HG02642 (cell line): ENCODE results near the gene ADH5.
"Not testable (repeated sequence)": the region's sequence is repeated elsewhere in the genome, so short reads cannot be mapped to it uniquely, and the experiment has no call there.

Source experiments
- ATAC-seq: cut with Tn5 transposase; IDR thresholded peaks from one replicate; pipeline ENCODE4 v1.9.1; 2021; ENCODE audit warnings: mild to moderate bottlenecking; ENCODE audit not compliant: unreplicated experiment, poor library complexity

ADH5 gene

GRCh38 chr4:99088481-99089365 is at the start of gene ADH5:
ADH5 (minus strand) TSS chr4:99088788; CDS start chr4:99088700, 88 bp downstream.
- ATAC-seq, result peak; percentile 96

DNA sequence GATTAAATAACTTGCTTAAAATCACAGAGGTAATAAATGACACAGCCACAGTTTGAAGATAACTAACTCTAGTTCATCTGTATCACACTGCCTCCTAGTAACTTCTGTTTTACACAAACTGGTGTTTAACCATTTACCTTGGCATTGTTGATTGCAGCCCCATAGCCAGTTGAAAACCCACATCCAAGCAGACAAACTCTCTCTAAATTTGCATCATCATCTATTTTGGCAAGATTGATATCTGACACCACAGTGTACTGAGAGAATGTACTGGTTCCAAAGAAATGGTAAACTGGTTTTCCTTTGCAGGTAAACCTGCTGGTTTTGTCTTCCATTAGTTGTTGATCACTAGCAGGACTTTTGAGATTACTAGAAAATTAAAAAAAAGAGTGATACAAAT is 47.7 kb upstream of the ADH5 start:
- ATAC-seq, result no peak

GRCh38 chr4:99135541-99136162 is 47.1 kb upstream of the ADH5 start:
- ATAC-seq, result no peak

- ATAC-seq, result no peak
Measured at GRCh38 chr4:99134586-99134985, 46.0 kb upstream of the ADH5 start.

DNA sequence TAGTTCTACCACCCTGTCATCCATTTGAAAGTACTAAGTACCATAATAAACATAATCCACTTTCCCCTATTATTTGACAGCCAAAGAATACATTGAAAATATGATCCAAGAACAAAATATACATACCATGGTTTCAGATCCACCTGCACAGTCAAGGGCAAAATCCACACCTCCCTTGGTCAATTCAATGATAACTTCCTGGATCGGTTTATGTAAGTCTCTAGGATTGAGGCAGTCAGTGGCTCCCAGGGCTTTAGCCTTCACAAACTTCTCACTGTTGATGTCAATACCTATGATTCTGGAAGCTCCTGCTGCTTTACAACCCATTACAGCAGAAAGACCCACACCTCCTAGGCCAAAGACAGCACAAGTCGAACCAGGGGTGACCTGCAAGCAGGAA is 42.8 kb upstream of the ADH5 start:
- no peak for ATAC-seq

DNA sequence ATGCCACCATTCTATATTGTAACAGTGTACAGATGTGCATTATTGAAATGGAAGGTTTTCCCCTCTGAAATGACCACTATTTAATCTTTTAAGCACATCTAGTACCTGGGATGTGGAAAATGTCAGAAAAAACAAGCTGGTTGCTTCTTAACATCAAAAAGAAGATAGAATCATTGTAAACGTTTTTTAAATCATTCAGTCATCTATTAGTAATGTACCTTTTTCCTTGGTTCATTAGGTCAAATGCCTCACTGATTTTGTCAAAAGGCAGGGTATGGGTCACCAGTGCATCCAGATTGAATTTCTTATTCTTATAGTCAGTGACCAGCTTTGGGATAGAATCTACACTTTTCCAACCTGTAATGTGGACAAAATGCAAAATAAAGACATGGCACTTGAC is 37.8 kb upstream of the ADH5 start:
- no peak for ATAC-seq

- no peak for ATAC-seq
Measured at GRCh38 chr4:99121008-99121407, 32.4 kb upstream of the ADH5 start.

- no peak for ATAC-seq
Measured at GRCh38 chr4:99120501-99120900, 31.9 kb upstream of the ADH5 start.

DNA sequence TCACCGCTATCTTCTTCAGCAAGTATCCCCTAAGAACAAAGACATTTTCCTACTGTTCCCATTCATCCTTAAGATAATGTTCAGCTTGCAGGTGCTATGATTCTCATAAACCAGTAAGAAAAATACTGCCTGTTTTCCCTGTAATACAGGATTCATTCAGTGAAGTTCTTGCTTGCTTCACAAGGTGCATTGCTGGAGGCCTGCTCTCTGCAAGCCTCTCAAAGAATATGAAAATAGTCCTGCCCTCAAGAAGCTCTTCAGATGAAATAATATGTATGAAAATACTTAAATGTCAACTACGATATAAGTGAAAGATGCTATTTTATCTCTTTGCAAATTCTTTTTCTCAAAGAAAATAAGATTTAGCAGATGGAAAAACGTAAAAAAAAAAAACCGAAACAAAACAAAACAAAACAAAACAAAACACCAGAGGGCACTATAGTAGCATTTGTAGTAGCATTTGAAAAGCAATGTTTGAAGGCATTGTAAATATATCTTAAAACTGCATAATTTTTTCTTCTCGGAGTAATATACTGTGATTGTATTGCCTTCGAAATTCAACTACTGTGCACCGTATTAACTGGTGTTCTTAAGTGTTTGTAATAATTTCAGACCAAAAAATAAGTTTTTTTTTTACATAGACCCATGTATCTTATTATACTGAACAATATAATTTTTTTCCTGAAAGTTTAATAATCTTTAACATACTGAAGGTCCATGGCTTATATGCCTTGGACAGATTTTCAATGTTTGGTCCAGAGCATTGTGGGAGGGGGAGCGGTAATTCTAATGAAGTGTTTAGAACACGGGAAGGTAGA is 29.5 kb upstream of the ADH5 start:
- no peak for ATAC-seq

DNA sequence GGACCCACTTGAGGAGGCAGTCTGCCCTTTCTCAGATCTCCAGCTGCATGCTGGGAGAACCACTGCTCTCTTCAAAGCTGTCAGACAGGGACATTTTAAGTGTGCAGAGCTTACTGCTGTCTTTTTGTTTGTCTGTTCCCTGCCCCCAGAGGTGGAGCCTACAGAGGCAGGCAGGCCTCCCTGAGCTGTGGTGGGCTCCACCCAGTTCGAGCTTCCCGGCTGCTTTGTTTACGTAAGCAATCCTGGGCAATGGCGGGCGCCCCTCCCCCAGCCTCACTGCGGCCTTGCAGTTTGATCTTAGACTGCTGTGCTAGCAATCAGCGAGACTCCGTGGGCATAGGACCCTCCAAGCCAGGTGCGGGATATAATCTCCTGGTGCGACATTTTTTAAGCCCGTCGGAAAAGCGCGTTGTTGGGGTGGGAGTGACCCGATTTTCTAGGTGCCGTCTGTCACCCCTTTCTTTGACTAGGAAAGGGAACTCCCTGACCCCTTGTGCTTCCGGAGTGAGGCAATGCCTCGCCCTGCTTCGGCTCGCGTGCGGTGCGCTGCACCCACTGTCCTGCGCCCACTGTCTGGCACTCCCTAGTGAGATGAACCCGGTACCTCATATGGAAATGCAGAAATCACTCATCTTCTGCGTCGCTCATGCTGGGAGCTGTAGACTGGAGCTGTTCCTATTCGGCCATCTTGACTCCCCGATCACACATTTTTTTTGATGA is 28.7 kb upstream of the ADH5 start:
- not testable (repeated sequence) for ATAC-seq

DNA sequence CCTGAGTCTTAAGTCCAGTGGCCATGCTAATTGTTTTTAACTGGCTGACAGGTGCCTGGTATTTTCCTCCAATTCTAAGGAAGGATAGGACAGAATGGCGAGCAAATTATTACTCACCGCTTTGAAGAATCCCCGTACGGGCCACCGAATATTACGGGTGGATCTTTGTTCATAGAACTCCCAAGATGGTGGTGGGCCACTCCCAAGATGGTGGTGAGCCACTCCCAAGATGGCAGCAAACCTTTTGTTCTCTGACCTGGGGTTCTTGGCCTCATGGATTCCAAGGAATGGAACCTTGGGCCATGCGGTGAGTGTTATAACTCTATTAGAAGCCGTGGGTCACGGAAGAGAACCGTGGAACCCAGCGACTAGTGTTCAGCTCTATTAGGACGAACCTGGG is 20.7 kb upstream of the ADH5 start:
- not testable (repeated sequence) for ATAC-seq

GRCh38 chr4:99104153-99104552 is 15.6 kb upstream of the ADH5 start:
- ATAC-seq, result no peak

- ATAC-seq, result no peak
Measured at GRCh38 chr4:99103166-99103565, 14.6 kb upstream of the ADH5 start.

DNA sequence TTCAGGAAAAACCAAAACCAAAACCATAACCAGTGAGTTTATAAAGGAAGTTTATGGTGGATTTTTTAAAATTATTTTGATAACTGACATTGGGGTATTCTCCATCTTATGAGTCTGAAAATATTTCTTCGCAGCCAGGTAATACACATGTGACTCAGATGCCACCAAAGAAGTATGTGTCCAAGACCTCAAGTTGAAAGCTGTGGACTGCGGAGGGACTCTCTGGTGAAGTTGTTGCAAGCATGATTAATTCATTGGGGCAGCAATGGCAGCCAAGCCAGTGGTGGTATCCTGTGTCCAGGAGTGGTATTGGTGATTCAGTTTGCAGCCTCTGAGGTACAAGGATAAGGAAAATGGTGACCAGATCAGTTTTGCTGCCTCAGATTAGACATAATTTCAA is 14.0 kb upstream of the ADH5 start:
- no peak for ATAC-seq

DNA sequence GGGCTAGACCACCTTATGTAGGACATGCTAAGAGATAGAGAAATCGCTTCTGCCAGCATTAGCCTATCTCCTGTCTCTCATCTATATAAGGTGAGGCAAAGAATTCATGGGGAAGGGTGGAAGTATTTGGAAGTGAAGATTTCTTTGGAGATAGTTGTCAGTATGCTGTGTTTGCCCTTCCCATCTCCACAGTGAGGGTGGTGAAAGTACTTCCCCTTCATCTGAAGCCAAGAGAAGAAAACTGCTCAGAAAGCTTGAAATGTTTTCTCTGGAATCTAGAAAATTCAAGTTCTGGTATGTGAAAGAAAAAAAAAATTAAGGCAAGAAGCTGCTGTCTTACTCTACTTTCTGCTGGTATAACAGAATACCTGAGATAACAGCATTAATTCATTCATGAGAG is 12.3 kb upstream of the ADH5 start:
- ATAC-seq, result no peak

GRCh38 chr4:99099814-99100213 is 11.2 kb upstream of the ADH5 start:
- not testable (repeated sequence) for ATAC-seq

DNA sequence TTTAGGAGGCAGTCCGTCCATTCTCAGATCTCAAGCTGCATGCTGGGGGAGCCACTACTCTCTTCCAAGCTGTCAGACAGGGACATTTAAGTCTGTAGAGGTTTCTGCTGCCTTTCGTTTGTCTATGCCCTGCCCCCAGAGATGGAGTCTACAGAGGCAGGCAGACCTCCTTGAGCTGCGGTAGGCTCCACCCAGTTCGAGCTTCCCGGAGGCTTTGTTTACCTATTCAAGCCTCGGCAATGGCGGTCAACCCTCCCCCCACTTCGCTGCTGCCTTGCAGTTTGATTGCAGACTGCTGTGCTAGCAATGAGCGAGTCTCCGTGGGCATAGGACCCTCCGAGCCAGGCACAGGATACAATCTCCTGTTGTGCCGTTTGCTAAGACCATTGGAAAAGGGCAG is 10.7 kb upstream of the ADH5 start:
- no peak for ATAC-seq

GRCh38 chr4:99091841-99092240 is 3.3 kb upstream of the ADH5 start:
- not testable (repeated sequence) for ATAC-seq

GRCh38 chr4:99091216-99091575 is 2.6 kb upstream of the ADH5 start:
- ATAC-seq, result no peak

- ATAC-seq, result no peak
Measured at GRCh38 chr4:99090481-99091215, 2.1 kb upstream of the ADH5 start.
